Effector memory CD4-positive, alpha-beta T cell (primary cell): Measurements from ENCODE around the gene CXCR4.
A peak's percentile ranks its signal among the peaks of the same experiment; 100 is the strongest.

ENCODE experiments used
- DNase-seq, 3 donors: peaks; one replicate each; pipeline ENCODE4 v3.0.0-alpha.2; 2020
- H3K27ac ChIP-seq: 2 replicates; pipeline ENCODE4 v1.7.0; 2013; ENCODE audit warnings: mild to moderate bottlenecking, low read length, moderate library complexity; ENCODE audit not compliant: insufficient read depth, poor library complexity, severe bottlenecking
- H3K27me3 ChIP-seq: replicated peaks from 2 replicates; pipeline ENCODE4 v1.7.0; 2013; ENCODE audit warnings: mild to moderate bottlenecking, low read length; ENCODE audit not compliant: insufficient read depth, control insufficient read depth, poor library complexity, severe bottlenecking
- H3K36me3 ChIP-seq: 2 replicates; pipeline ENCODE4 v1.7.0; 2013; ENCODE audit warnings: mild to moderate bottlenecking, low read length, moderate library complexity; ENCODE audit not compliant: control insufficient read depth, insufficient read depth
- H3K4me1 ChIP-seq: 2 replicates; pipeline ENCODE4 v1.7.0; 2013; ENCODE audit warnings: low read length, mild to moderate bottlenecking; ENCODE audit not compliant: control insufficient read depth, insufficient read depth, poor library complexity, severe bottlenecking
- H3K4me3 ChIP-seq: 2 replicates; pipeline ENCODE4 v1.7.0; 2013; ENCODE audit warnings: low read length, low read depth, mild to moderate bottlenecking; ENCODE audit not compliant: insufficient read depth, poor library complexity, severe bottlenecking
- H3K9me3 ChIP-seq: 2 replicates; pipeline ENCODE4 v1.7.0; 2013; ENCODE audit warnings: mild to moderate bottlenecking, low read length, moderate library complexity; ENCODE audit not compliant: control insufficient read depth

The CXCR4 gene

GRCh38 chr2:136131961-136132824 lies 14.2 kb upstream of the CXCR4 start:
- Histone ChIP-seq H3K9me3 (no peaks in the 10 kb centered on the region), H3K4me3 (no peak overlapping the region), H3K36me3 (no peaks in the 10 kb centered on the region), H3K27me3 (no peaks in the 10 kb centered on the region), H3K27ac (peak overlapping the region; percentile 94), H3K4me1 (peaks cover 89% of the 10 kb centered on the region)
- DNase-seq: peak; percentile 43 to 72 (median 55)

GRCh38 chr2:136131484-136131960 lies 13.6 kb upstream of the CXCR4 start:
- no peaks in the 10 kb centered on the region for H3K36me3 ChIP-seq
- peaks cover 84% of the 10 kb centered on the region for H3K4me1 ChIP-seq
- no peak overlapping the region for H3K4me3 ChIP-seq
- peak; percentile 22 to 39 (median 30) for DNase-seq
- H3K27me3 ChIP-seq: no peaks in the 10 kb centered on the region
- H3K9me3 ChIP-seq: no peaks in the 10 kb centered on the region
- peak overlapping the region; percentile 94 for H3K27ac ChIP-seq

DNA sequence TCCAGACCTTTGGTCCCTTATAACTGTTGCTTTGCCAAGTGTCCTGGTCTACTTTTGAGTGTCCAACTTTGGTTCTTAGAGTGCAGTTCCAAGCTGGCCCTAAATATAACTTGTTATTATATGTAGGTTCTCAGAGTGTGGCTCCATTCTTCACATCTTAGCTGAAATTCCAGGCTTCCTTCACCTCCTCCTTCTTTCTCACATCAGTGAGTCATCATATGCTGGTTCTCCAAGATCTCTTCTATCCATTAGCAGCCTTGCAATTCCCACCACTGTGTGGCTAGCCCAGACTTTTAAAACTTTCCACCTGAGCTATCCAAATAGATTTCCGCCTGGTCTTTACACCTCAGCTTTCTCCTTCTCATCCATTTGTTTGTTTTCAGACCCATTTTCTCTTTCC lies 12.6 kb upstream of the CXCR4 start:
- Histone ChIP-seq H3K4me3 (no peak overlapping the region), H3K4me1 (peaks cover 83% of the 10 kb centered on the region), H3K9me3 (no peaks in the 10 kb centered on the region), H3K27me3 (no peaks in the 10 kb centered on the region), H3K27ac (peak overlapping the region; percentile 94), H3K36me3 (no peaks in the 10 kb centered on the region)
- no peak for DNase-seq

DNA sequence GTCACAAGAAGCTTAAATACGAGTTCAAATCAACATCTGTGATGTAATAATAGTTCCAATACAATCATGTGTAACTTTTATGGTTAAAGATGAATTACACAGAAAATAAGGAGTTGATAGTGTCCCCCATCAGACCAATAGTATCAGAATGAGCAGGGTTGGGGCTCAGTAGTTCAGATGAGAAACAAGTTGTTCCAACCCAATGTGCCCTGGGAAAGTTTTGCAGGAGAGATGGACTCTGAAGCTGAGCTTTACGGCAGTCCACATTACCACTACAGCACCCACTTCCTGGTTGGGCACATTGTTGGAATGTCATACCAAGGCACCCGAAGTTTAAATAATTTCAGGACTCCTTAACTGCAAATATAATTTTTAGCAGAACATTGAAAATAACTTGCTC lies 12.1 kb upstream of the CXCR4 start:
- H3K9me3 ChIP-seq: no peaks in the 10 kb centered on the region
- no peak for DNase-seq
- no peak overlapping the region for H3K4me3 ChIP-seq
- no peaks in the 10 kb centered on the region for H3K27me3 ChIP-seq
- peak overlapping the region; percentile 94 for H3K27ac ChIP-seq
- peaks cover 83% of the 10 kb centered on the region for H3K4me1 ChIP-seq
- no peaks in the 10 kb centered on the region for H3K36me3 ChIP-seq

DNA sequence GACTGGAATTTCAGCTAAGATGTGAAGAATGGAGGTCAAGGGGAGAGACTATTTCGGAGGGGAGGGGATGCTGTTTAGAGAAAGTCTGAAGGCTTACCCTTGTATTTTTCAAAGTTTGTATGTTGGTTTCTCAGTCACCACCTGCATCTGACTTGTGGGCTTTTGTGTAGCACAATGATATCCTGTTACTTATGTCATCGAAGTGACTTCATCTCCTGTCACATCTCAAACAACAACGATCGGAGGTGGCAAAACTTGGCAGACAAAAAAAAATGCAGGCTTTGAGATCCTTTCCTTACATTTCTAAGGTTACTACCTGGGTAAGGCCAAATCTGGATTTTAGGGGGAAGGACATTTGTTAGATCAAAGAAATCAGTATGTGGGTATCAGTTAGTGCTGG lies 11.7 kb upstream of the CXCR4 start:
- Histone ChIP-seq H3K36me3 (no peaks in the 10 kb centered on the region), H3K4me3 (peak overlapping the region; percentile 3), H3K4me1 (peaks cover 83% of the 10 kb centered on the region), H3K27me3 (no peaks in the 10 kb centered on the region), H3K27ac (peak overlapping the region; percentile 94), H3K9me3 (no peaks in the 10 kb centered on the region)
- peak; percentile 34 to 49 (median 35) for DNase-seq

DNA sequence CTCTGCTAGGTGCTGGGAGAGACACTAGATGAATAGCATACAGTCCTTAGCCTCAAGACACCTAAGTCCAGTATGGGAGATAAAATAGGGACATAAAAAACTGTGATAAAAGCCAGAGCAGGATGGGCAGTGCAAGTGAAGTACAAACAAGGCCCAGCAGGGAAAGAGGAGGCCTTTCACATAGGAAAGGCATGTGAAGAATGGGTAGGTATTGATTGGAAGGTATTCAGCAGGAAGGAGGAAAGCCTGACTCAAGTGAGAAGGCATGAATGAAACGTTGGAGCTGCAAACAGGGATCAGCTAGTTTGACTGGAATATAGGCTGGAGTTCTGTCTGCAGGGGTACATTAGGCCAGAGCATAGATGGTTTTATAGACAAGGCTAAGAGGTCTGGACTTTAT lies 11.0 kb upstream of the CXCR4 start:
- H3K27me3 ChIP-seq: no peaks in the 10 kb centered on the region
- no peaks in the 10 kb centered on the region for H3K36me3 ChIP-seq
- no peak overlapping the region for H3K4me3 ChIP-seq
- H3K27ac ChIP-seq: peak overlapping the region; percentile 94
- H3K9me3 ChIP-seq: no peaks in the 10 kb centered on the region
- peaks cover 78% of the 10 kb centered on the region for H3K4me1 ChIP-seq
- DNase-seq: no peak

GRCh38 chr2:136128366-136128765 lies 10.4 kb upstream of the CXCR4 start:
- H3K9me3 ChIP-seq: no peaks in the 10 kb centered on the region
- H3K27ac ChIP-seq: peak overlapping the region; percentile 94
- peaks cover 73% of the 10 kb centered on the region for H3K4me1 ChIP-seq
- H3K27me3 ChIP-seq: no peaks in the 10 kb centered on the region
- DNase-seq: no peak
- no peaks in the 10 kb centered on the region for H3K36me3 ChIP-seq
- H3K4me3 ChIP-seq: no peak overlapping the region

DNA sequence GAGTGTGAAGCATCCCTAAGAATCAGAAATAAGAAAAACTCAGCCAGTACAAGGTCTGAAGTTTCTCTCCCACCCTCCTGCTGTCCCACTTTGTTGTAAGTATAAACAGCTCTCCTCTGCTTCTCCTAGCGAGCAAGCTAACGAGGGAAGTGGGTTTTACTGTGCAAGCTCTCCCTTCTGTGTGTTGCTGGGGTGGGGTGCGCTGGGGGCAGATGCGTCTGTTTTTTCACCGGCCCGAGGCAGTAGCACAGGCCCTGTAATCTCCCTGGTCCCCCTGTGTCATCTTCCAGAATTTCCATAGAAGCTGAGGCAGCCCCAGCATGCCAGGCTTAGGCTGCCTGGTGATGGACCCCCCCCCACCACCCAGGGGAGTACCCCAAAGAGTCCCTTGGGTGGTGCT lies 9.4 kb upstream of the CXCR4 start:
- DNase-seq: no peak
- Histone ChIP-seq H3K9me3 (no peaks in the 10 kb centered on the region), H3K27ac (peak overlapping the region; percentile 94), H3K36me3 (no peaks in the 10 kb centered on the region), H3K27me3 (no peaks in the 10 kb centered on the region), H3K4me3 (no peak overlapping the region), H3K4me1 (peaks cover 63% of the 10 kb centered on the region)

DNA sequence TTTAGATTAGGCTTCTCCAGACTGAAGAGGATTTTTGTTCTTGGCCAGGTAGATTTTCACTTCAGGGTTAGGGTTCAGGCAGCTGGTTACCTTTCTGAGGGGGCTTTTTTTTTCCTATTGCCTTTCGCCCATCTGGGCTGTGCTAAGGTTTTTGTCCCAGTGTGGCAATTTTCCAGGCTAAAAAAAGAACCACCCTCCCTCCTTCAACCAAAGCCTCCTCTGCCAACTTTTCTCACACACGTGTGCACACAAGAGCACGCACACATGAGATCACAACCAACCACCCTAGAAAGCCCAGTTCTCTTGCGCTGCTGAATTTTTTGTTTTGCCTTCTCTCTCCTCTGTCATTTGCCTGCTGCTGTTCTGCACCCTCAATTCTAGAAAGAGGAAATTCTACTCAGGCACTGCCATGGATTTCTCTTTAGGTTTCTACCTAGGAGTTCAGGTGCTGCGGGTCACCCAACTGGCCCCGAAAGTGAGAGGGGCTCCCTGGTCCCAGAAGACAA lies 8.5 kb upstream of the CXCR4 start:
- Histone ChIP-seq H3K9me3 (no peaks in the 10 kb centered on the region), H3K4me1 (peaks cover 56% of the 10 kb centered on the region), H3K36me3 (no peaks in the 10 kb centered on the region), H3K27ac (peak overlapping the region; percentile 94), H3K4me3 (no peak overlapping the region), H3K27me3 (no peaks in the 10 kb centered on the region)
- DNase-seq: no peak

- Histone ChIP-seq H3K27ac (no peak overlapping the region), H3K4me1 (peaks cover 52% of the 10 kb centered on the region), H3K36me3 (no peaks in the 10 kb centered on the region), H3K27me3 (no peaks in the 10 kb centered on the region), H3K4me3 (no peak overlapping the region), H3K9me3 (no peaks in the 10 kb centered on the region)
- no peak for DNase-seq
Observed at GRCh38 chr2:136126021-136126420, 8.1 kb upstream of the CXCR4 start.
